GM12878 (cell line): Measurements from ENCODE around the gene DGKI. TPM values are rescaled to one million over a fixed set of nuclear protein-coding genes. Genes with fewer than 3 reads are reported as not detected.

Experiments used
- ATAC-seq: fragments of 200-7000 bp; cut with Tn5 transposase; 3 replicates; pipeline ENCODE4 v1.9.1; 2020; ENCODE audit warnings: mild to moderate bottlenecking, moderate library complexity
- BruUV-seq: library from RNA; stranded (reverse); fragments of 400-500 nt; replicated peaks from 2 replicates; lab custom pipeline; 2021; lab: Mats Ljungman, UMichigan
- CTCF ChIA-PET: fragments of 300-600 bp; sonication (Branson Sonifier 250); formaldehyde crosslinking; extraction: SDS; loops from one replicate; lab custom pipeline; 2021; ENCODE audit warnings: inconsistent platforms; lab: Yijun Ruan, JAX
- POLR2A ChIA-PET: fragments of 350-600 bp; formaldehyde crosslinking; extraction: SDS; loops from one replicate; lab custom pipeline; 2021; ENCODE audit warnings: inconsistent platforms; lab: Charles Lee
- RAD21 ChIA-PET: fragments of 300-600 bp; sonication (Branson Sonifier 250); formaldehyde crosslinking; loops from one replicate; lab custom pipeline; 2023; ENCODE audit warnings: antibody characterized with exemption; ENCODE audit not compliant: unreplicated experiment; lab: Charles Lee
- SMC1A ChIA-PET: fragments of 300-600 bp; sonication (Branson Sonifier 250); formaldehyde crosslinking; loops from one replicate; lab custom pipeline; 2023; ENCODE audit not compliant: unreplicated experiment, uncharacterized antibody; lab: Charles Lee
- DNase-seq: peaks from one replicate; pipeline ENCODE4 v3.0.0-alpha.2; 2011; ENCODE audit warnings: low read depth, low spot score
- FAIRE-seq: peaks from 3 replicates; lab custom pipeline; 2011; peaks lifted over from hg19 to GRCh38; lab: Jason Lieb, UNC
- H2AFZ ChIP-seq: 2 replicates; pipeline ENCODE4 v1.6.0; 2011; ENCODE audit warnings: low read depth, low read length, control low read depth; ENCODE audit not compliant: control insufficient read depth
- H3K27ac ChIP-seq: 2 replicates; pipeline ENCODE4 v1.5.1; 2011; ENCODE audit warnings: control low read depth; ENCODE audit not compliant: control insufficient read depth, insufficient read depth
- H3K27me3 ChIP-seq, 2 experiments: replicated peaks in 1 of 2; 2 replicates each; pipeline versions ENCODE4 v1.6.0 to v1.6.1; 2011; ENCODE audit warnings: low read length in 1 of 2; ENCODE audit not compliant: control insufficient read depth in 2 of 2, insufficient read depth in 2 of 2
- H3K36me3 ChIP-seq, 2 experiments: 2 replicates each; pipeline ENCODE4 v1.5.1; 2011; ENCODE audit warnings: low read length in 1 of 2; ENCODE audit not compliant: control insufficient read depth in 2 of 2, insufficient read depth in 2 of 2
- H3K4me1 ChIP-seq: 2 replicates; pipeline ENCODE4 v1.6.1; 2011; ENCODE audit warnings: mild to moderate bottlenecking, low read length, moderate library complexity, mixed read lengths; ENCODE audit not compliant: control insufficient read depth, insufficient read depth
- H3K4me2 ChIP-seq: 2 replicates; pipeline ENCODE4 v1.6.0; 2011; ENCODE audit warnings: control low read depth; ENCODE audit not compliant: control insufficient read depth, insufficient read depth
- H3K4me3 ChIP-seq: fragments of 200-600 bp; sonication (generic); 2 replicates; pipeline ENCODE4 v1.5.1; 2016
- H3K79me2 ChIP-seq: 2 replicates; pipeline ENCODE4 v1.6.0; 2011; ENCODE audit warnings: low read length; ENCODE audit not compliant: control insufficient read depth, insufficient read depth
- H3K9ac ChIP-seq: 2 replicates; pipeline ENCODE4 v1.8.0; 2011; ENCODE audit warnings: low read length, control low read depth, mixed read lengths; ENCODE audit not compliant: control insufficient read depth, insufficient read depth
- H3K9me3 ChIP-seq: replicated peaks from 3 replicates; pipeline ENCODE4 v1.5.1; 2011; ENCODE audit warnings: mild to moderate bottlenecking, low read length; ENCODE audit not compliant: control insufficient read depth, insufficient read depth
- H4K20me1 ChIP-seq: 2 replicates; pipeline ENCODE4 v1.6.0; 2011; ENCODE audit not compliant: control insufficient read depth, insufficient read depth
- BCL11A ChIP-seq: IDR thresholded peaks from 2 replicates; pipeline ENCODE4 v1.6.1; 2011; ENCODE audit warnings: low read depth, low read length
- EZH2 ChIP-seq: IDR thresholded peaks from 2 replicates; pipeline ENCODE4 v1.6.1; 2012; ENCODE audit warnings: low read depth, mild to moderate bottlenecking, control low read depth, inconsistent platforms, low read length, borderline replicate concordance; ENCODE audit not compliant: control insufficient read depth
- GABPA ChIP-seq: IDR thresholded peaks from 2 replicates; pipeline ENCODE4 v1.6.1; 2014; ENCODE audit warnings: antibody characterized with exemption, low read depth, mild to moderate bottlenecking, inconsistent platforms
- HDAC6 ChIP-seq: fragments of 200-600 bp; sonication (generic); IDR thresholded peaks from one replicate; pipeline ENCODE4 v1.8.0; 2017; ENCODE audit warnings: antibody characterized with exemption; ENCODE audit not compliant: unreplicated experiment
- KLF5 ChIP-seq: fragments of 450-650 bp; IDR thresholded peaks from 2 replicates; pipeline ENCODE4 v1.6.1; 2014; ENCODE audit warnings: mild to moderate bottlenecking; ENCODE audit not compliant: partially characterized antibody
- NR2F1 ChIP-seq: fragments of 450-650 bp; conservative IDR thresholded peaks from 2 replicates; pipeline ENCODE4 v1.6.1; 2017; ENCODE audit warnings: mild to moderate bottlenecking
- POU2F2 ChIP-seq: IDR thresholded peaks from 3 replicates; pipeline ENCODE4 v1.6.1; 2011; ENCODE audit warnings: low read depth, mild to moderate bottlenecking, low read length, borderline replicate concordance
- RFX5 ChIP-seq: IDR thresholded peaks from 2 replicates; pipeline ENCODE4 v1.6.1; 2011; ENCODE audit warnings: low read depth, low read length, improper control_type of control experiment
- RUNX3 ChIP-seq: IDR thresholded peaks from 2 replicates; pipeline ENCODE4 v1.6.1; 2012; ENCODE audit warnings: low read length, inconsistent platforms
- ZZZ3 ChIP-seq: IDR thresholded peaks from 2 replicates; pipeline ENCODE4 v1.6.1; 2011; ENCODE audit warnings: low read depth; ENCODE audit not compliant: control insufficient read depth, insufficient read length
- WGBS: methylation state at CpG from one replicate; pipeline ENCODE4 v1.1.6; 2016; ENCODE audit warnings: low lambda C conversion rate; ENCODE audit not compliant: insufficient replicate concordance, insufficient coverage; ENCODE audit errors: missing lambda C conversion rate; 5-methylcytosine and 5-hydroxymethylcytosine counted together
- in situ Hi-C: fragments of 300-500 bp; cut with MboI; formaldehyde crosslinking; loops from 9 replicates; pipeline ENCODE4 v1.14.3; 2018; ENCODE audit warnings: mixed read lengths
- intact Hi-C: fragments of 100-400 bp; cut with micrococcal nuclease; formaldehyde crosslinking; loops from one replicate; pipeline ENCODE4 v1.14.2; 2022; ENCODE audit not compliant: unreplicated experiment
- polyA plus RNA-seq, 11 experiments: library from polyadenylated mRNA; depleted of rRNA in 4 of 11; unstranded in 6 of 11; stranded (reverse) in 5 of 11; fragments of >200 nt; fragmentation: Nextera tagmentation in 4 of 11; fragmentation: Illumina TruSeq in 1 of 11; extraction: Ambion mirVana in 4 of 11; extraction: Trizol in 1 of 11; gene quantifications; 1 replicate in 1 of 11; 2 replicates in 10 of 11; pipeline versions ENCODE4 v1.2.1 to v1.2.3, GENCODE V29; 2011 to 2016; ENCODE audit warnings: inconsistent platforms in 2 of 11, missing spikeins in 2 of 11, low read depth in 1 of 11
- total RNA-seq, 4 experiments: library from RNA; depleted of rRNA in 3 of 4; stranded (reverse); fragments of >200 nt in 3 of 4; fragmentation: Illumina TruSeq in 1 of 4; extraction: Trizol in 1 of 4; gene quantifications; 2 replicates each; pipeline versions ENCODE4 v1.2.1 to v1.2.3, GENCODE V29; 2013 to 2021
- TF ChIP-seq, protein P1 (sequence below): fragments of 450-650 bp; IDR thresholded peaks from 2 replicates; pipeline ENCODE4 v1.6.1; 2014; ENCODE audit warnings: mild to moderate bottlenecking
- TF ChIP-seq, protein P2 (sequence below): fragments of 450-650 bp; IDR thresholded peaks from 2 replicates; pipeline ENCODE4 v1.6.1; 2017; ENCODE audit warnings: antibody characterized with exemption, mild to moderate bottlenecking, moderate library complexity

Gene DGKI
- total and polyA plus RNA-seq, 10 of the 15 experiments (the other 5 are each of a cell fraction or from before 2014, with no cell fraction given), result 10.4 to 37.1 (median 22.1) TPM

DNA sequence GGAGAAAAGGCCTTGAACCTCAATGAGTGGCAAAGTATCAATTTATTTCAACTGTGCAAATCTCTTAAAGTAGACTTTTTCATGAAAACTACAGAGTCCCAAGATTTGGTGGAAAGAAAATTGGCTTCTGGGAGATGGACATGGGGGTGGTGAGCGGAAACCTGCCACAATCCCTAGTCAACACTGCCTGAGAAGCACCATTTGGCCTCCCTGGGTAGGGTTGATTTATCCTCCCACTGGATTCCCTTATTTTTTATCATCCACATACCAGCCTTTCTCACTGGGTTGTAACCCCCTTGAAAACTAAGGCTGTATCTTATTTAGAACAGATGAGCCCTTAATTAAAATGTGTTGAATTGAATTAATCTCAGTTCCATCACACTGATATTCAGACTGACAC is 401.5 kb downstream of the DGKI start:
- DNase-seq, result no peak
- in situ Hi-C loops (no loop called here), intact Hi-C loops (no loop called here)
- no peak for FAIRE-seq
- Histone ChIP-seq H3K4me2 (no peak overlapping the region), H3K36me3 (no peaks in the 10 kb centered on the region), H3K9ac (no peak overlapping the region), H3K27me3 (no peaks in the 10 kb centered on the region), H3K4me1 (no peaks in the 10 kb centered on the region), H2AFZ (no peak overlapping the region), H3K27ac (no peak overlapping the region), H3K4me3 (no peak overlapping the region)
- WGBS, result 0% methylated on average over 1 of the region's 1 CpG
- POLR2A ChIA-PET, result interaction anchor here (0.6 to 1.3 kb wide), 3 partner anchors 9 to 448 kb away, joined by 3 to 6 read pairs (median 5); no protein-coding TSS in a partner anchor
- TF ChIP-seq POU2F2 (no peak), BCL11A (no peak), GABPA (no peak), EZH2 (no peak)
- TF ChIP-seq, protein P1, sequence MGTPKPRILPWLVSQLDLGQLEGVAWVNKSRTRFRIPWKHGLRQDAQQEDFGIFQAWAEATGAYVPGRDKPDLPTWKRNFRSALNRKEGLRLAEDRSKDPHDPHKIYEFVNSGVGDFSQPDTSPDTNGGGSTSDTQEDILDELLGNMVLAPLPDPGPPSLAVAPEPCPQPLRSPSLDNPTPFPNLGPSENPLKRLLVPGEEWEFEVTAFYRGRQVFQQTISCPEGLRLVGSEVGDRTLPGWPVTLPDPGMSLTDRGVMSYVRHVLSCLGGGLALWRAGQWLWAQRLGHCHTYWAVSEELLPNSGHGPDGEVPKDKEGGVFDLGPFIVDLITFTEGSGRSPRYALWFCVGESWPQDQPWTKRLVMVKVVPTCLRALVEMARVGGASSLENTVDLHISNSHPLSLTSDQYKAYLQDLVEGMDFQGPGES, result no peak
- TF ChIP-seq, all 136 proteins: peak for 0
- no peaks in the 10 kb centered on the region for H4K20me1 ChIP-seq
- ChIA-PET RAD21 (interaction anchor here (1.1 kb wide), 2 partner anchors 9 to 147 kb away, joined by 3 read pairs; no protein-coding TSS in a partner anchor), CTCF (interaction anchor here (0.5 to 1.7 kb wide), 5 partner anchors 9 to 161 kb away, joined by 3 to 12 read pairs (median 3); no protein-coding TSS in a partner anchor), SMC1A (interaction anchor here (0.6 to 2.0 kb wide), 5 partner anchors 9 to 304 kb away, joined by 3 to 8 read pairs (median 4); no protein-coding TSS in a partner anchor)
- H3K79me2 ChIP-seq, result no peaks in the 10 kb centered on the region
- ATAC-seq, result no peak
- BruUV-seq, result no TSS peak
- H3K9me3 ChIP-seq, result no peaks in the 10 kb centered on the region

DNA sequence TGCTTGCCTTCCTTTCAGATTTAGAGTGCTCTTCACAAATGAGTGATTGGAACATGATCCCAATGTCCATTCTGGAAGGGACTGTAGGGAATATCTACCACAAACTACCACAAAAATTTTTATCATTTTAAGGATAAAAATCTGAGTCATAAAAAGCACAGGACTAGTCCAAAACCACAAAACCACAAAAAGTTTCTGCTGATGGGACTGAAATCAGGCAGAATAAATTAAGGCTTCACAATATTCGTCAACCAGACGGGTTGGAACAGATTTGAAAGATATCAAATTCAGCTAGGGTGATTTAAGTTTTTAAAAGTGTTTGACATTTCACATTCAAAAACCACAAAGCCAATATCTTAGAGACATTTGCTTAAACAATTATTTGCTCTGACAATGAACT is 403.2 kb downstream of the DGKI start:
- ATAC-seq, result no peak
- ChIA-PET SMC1A (no interaction called here), POLR2A (no interaction called here), RAD21 (no interaction called here), CTCF (interaction anchor here (2.7 kb wide), 1 partner anchor 11 kb away, joined by 8 read pairs; no protein-coding TSS in a partner anchor)
- 0% methylated on average over 2 of the region's 2 CpGs for WGBS
- Histone ChIP-seq H3K36me3 (no peaks in the 10 kb centered on the region), H3K9me3 (no peaks in the 10 kb centered on the region), H3K27ac (no peak overlapping the region), H3K4me2 (no peak overlapping the region), H3K4me3 (no peak overlapping the region), H3K79me2 (no peaks in the 10 kb centered on the region), H2AFZ (no peak overlapping the region), H3K4me1 (no peaks in the 10 kb centered on the region), H4K20me1 (no peaks in the 10 kb centered on the region), H3K9ac (no peak overlapping the region), H3K27me3 (no peaks in the 10 kb centered on the region)
- DNase-seq, result no peak
- TF ChIP-seq, protein P2, sequence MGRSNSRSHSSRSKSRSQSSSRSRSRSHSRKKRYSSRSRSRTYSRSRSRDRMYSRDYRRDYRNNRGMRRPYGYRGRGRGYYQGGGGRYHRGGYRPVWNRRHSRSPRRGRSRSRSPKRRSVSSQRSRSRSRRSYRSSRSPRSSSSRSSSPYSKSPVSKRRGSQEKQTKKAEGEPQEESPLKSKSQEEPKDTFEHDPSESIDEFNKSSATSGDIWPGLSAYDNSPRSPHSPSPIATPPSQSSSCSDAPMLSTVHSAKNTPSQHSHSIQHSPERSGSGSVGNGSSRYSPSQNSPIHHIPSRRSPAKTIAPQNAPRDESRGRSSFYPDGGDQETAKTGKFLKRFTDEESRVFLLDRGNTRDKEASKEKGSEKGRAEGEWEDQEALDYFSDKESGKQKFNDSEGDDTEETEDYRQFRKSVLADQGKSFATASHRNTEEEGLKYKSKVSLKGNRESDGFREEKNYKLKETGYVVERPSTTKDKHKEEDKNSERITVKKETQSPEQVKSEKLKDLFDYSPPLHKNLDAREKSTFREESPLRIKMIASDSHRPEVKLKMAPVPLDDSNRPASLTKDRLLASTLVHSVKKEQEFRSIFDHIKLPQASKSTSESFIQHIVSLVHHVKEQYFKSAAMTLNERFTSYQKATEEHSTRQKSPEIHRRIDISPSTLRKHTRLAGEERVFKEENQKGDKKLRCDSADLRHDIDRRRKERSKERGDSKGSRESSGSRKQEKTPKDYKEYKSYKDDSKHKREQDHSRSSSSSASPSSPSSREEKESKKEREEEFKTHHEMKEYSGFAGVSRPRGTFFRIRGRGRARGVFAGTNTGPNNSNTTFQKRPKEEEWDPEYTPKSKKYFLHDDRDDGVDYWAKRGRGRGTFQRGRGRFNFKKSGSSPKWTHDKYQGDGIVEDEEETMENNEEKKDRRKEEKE, result no peak
- TF ChIP-seq HDAC6 (no peak), NR2F1 (0 out of 2 replicates have a peak, but pooled peaks have one; percentile 22), ZZZ3 (no peak), RUNX3 (peak; percentile 24; the same call in 1 of the 2 replicates), KLF5 (no peak), RFX5 (no peak)
- FAIRE-seq, result no peak
- in situ Hi-C loops (no loop called here), intact Hi-C loops (no loop called here)
- BruUV-seq, result no TSS peak
